GM12878 (cell line): ENCODE data around the gene RAB3B. TPM values are rescaled to one million over a fixed set of nuclear protein-coding genes. Genes with fewer than 3 reads are reported as not detected.

Experiments used
- ATAC-seq: fragments of 200-7000 bp; cut with Tn5 transposase; 3 replicates; pipeline ENCODE4 v1.9.1; 2020; ENCODE audit warnings: mild to moderate bottlenecking, moderate library complexity
- BruUV-seq: library from RNA; stranded (reverse); fragments of 400-500 nt; replicated peaks from 2 replicates; lab custom pipeline; 2021; lab: Mats Ljungman, UMichigan
- CTCF ChIA-PET: fragments of 300-600 bp; sonication (Branson Sonifier 250); formaldehyde crosslinking; extraction: SDS; loops from one replicate; lab custom pipeline; 2021; ENCODE audit warnings: inconsistent platforms; lab: Yijun Ruan, JAX
- POLR2A ChIA-PET: fragments of 350-600 bp; formaldehyde crosslinking; extraction: SDS; loops from one replicate; lab custom pipeline; 2021; ENCODE audit warnings: inconsistent platforms; lab: Charles Lee
- RAD21 ChIA-PET: fragments of 300-600 bp; sonication (Branson Sonifier 250); formaldehyde crosslinking; loops from one replicate; lab custom pipeline; 2023; ENCODE audit warnings: antibody characterized with exemption; ENCODE audit not compliant: unreplicated experiment; lab: Charles Lee
- SMC1A ChIA-PET: fragments of 300-600 bp; sonication (Branson Sonifier 250); formaldehyde crosslinking; loops from one replicate; lab custom pipeline; 2023; ENCODE audit not compliant: unreplicated experiment, uncharacterized antibody; lab: Charles Lee
- DNase-seq: peaks from one replicate; pipeline ENCODE4 v3.0.0-alpha.2; 2011; ENCODE audit warnings: low read depth, low spot score
- FAIRE-seq: peaks from 3 replicates; lab custom pipeline; 2011; peaks lifted over from hg19 to GRCh38; lab: Jason Lieb, UNC
- H2AFZ ChIP-seq: 2 replicates; pipeline ENCODE4 v1.6.0; 2011; ENCODE audit warnings: low read depth, low read length, control low read depth; ENCODE audit not compliant: control insufficient read depth
- H3K27ac ChIP-seq: 2 replicates; pipeline ENCODE4 v1.5.1; 2011; ENCODE audit warnings: control low read depth; ENCODE audit not compliant: control insufficient read depth, insufficient read depth
- H3K27me3 ChIP-seq, 2 experiments: replicated peaks in 1 of 2; 2 replicates each; pipeline versions ENCODE4 v1.6.0 to v1.6.1; 2011; ENCODE audit warnings: low read length in 1 of 2; ENCODE audit not compliant: control insufficient read depth in 2 of 2, insufficient read depth in 2 of 2
- H3K36me3 ChIP-seq, 2 experiments: 2 replicates each; pipeline ENCODE4 v1.5.1; 2011; ENCODE audit warnings: low read length in 1 of 2; ENCODE audit not compliant: control insufficient read depth in 2 of 2, insufficient read depth in 2 of 2
- H3K4me1 ChIP-seq: 2 replicates; pipeline ENCODE4 v1.6.1; 2011; ENCODE audit warnings: mild to moderate bottlenecking, low read length, moderate library complexity, mixed read lengths; ENCODE audit not compliant: control insufficient read depth, insufficient read depth
- H3K4me2 ChIP-seq: 2 replicates; pipeline ENCODE4 v1.6.0; 2011; ENCODE audit warnings: control low read depth; ENCODE audit not compliant: control insufficient read depth, insufficient read depth
- H3K4me3 ChIP-seq: fragments of 200-600 bp; sonication (generic); 2 replicates; pipeline ENCODE4 v1.5.1; 2016
- H3K79me2 ChIP-seq: 2 replicates; pipeline ENCODE4 v1.6.0; 2011; ENCODE audit warnings: low read length; ENCODE audit not compliant: control insufficient read depth, insufficient read depth
- H3K9ac ChIP-seq: 2 replicates; pipeline ENCODE4 v1.8.0; 2011; ENCODE audit warnings: low read length, control low read depth, mixed read lengths; ENCODE audit not compliant: control insufficient read depth, insufficient read depth
- H3K9me3 ChIP-seq: replicated peaks from 3 replicates; pipeline ENCODE4 v1.5.1; 2011; ENCODE audit warnings: mild to moderate bottlenecking, low read length; ENCODE audit not compliant: control insufficient read depth, insufficient read depth
- H4K20me1 ChIP-seq: 2 replicates; pipeline ENCODE4 v1.6.0; 2011; ENCODE audit not compliant: control insufficient read depth, insufficient read depth
- CBX3 ChIP-seq: fragments of 200-600 bp; sonication (generic); IDR thresholded peaks from 2 replicates; pipeline ENCODE4 v1.6.1; 2016; ENCODE audit warnings: low read depth, borderline replicate concordance
- CHD2 ChIP-seq: IDR thresholded peaks from 2 replicates; pipeline ENCODE4 v1.6.1; 2011; ENCODE audit warnings: low read depth, low read length, improper control_type of control experiment, borderline replicate concordance
- EGR1 ChIP-seq, 2 experiments: IDR thresholded peaks; 1 replicate in 1 of 2; 2 replicates in 1 of 2; pipeline ENCODE4 v1.6.1; 2011 to 2012; ENCODE audit warnings: low read depth in 2 of 2, low read length in 2 of 2, borderline replicate concordance in 1 of 2, mild to moderate bottlenecking in 1 of 2, moderate library complexity in 1 of 2
- HDAC6 ChIP-seq: fragments of 200-600 bp; sonication (generic); IDR thresholded peaks from one replicate; pipeline ENCODE4 v1.8.0; 2017; ENCODE audit warnings: antibody characterized with exemption; ENCODE audit not compliant: unreplicated experiment
- MXI1 ChIP-seq: fragments of 150-350 bp; IDR thresholded peaks from 2 replicates; pipeline ENCODE4 v1.6.1; 2011; ENCODE audit warnings: low read depth, mild to moderate bottlenecking, inconsistent platforms, low read length, improper control_type of control experiment
- MYC ChIP-seq: IDR thresholded peaks from 2 replicates; pipeline ENCODE4 v1.6.1; 2011; ENCODE audit warnings: mild to moderate bottlenecking, low read length, moderate library complexity, inconsistent platforms; ENCODE audit not compliant: insufficient read depth, insufficient replicate concordance, insufficient read length, severe bottlenecking
- NBN ChIP-seq: fragments of 450-650 bp; IDR thresholded peaks from 2 replicates; pipeline ENCODE4 v1.6.1; 2016
- PKNOX1 ChIP-seq: fragments of 450-650 bp; IDR thresholded peaks from 2 replicates; pipeline ENCODE4 v1.6.1; 2016; ENCODE audit warnings: mild to moderate bottlenecking
- POLR2A ChIP-seq: IDR thresholded peaks from 2 replicates; pipeline ENCODE4 v1.6.1; 2011; ENCODE audit warnings: low read depth, mild to moderate bottlenecking, low read length
- RELA ChIP-seq: fragments of 450-650 bp; IDR thresholded peaks from 2 replicates; pipeline ENCODE4 v1.8.0; 2014; ENCODE audit warnings: borderline replicate concordance; ENCODE audit not compliant: partially characterized antibody
- REST ChIP-seq: IDR thresholded peaks from 2 replicates; pipeline ENCODE4 v1.6.1; 2012; ENCODE audit warnings: mild to moderate bottlenecking, low read depth, low read length
- RUNX3 ChIP-seq: IDR thresholded peaks from 2 replicates; pipeline ENCODE4 v1.6.1; 2012; ENCODE audit warnings: low read length, inconsistent platforms
- SMAD1 ChIP-seq: fragments of 450-650 bp; IDR thresholded peaks from 2 replicates; pipeline ENCODE4 v1.6.1; 2018; ENCODE audit warnings: mild to moderate bottlenecking, low read depth; ENCODE audit not compliant: partially characterized antibody
- TCF12 ChIP-seq: IDR thresholded peaks from 2 replicates; pipeline ENCODE4 v1.6.1; 2011; ENCODE audit warnings: low read depth, mild to moderate bottlenecking, low read length
- TCF3 ChIP-seq: IDR thresholded peaks from 2 replicates; pipeline ENCODE4 v1.6.1; 2012; ENCODE audit warnings: low read depth, mild to moderate bottlenecking, low read length, borderline replicate concordance; ENCODE audit not compliant: insufficient read depth
- YBX1 ChIP-seq: fragments of 450-650 bp; IDR thresholded peaks from 2 replicates; pipeline ENCODE4 v1.6.1; 2016; ENCODE audit warnings: antibody characterized with exemption
- ZBTB4 ChIP-seq: fragments of 450-650 bp; formaldehyde crosslinking; IDR thresholded peaks from 2 replicates; pipeline ENCODE4 v1.4.0; 2022; ENCODE audit warnings: mild to moderate bottlenecking, moderate library complexity
- WGBS: methylation state at CpG from one replicate; pipeline ENCODE4 v1.1.6; 2016; ENCODE audit warnings: low lambda C conversion rate; ENCODE audit not compliant: insufficient replicate concordance, insufficient coverage; ENCODE audit errors: missing lambda C conversion rate; 5-methylcytosine and 5-hydroxymethylcytosine counted together
- in situ Hi-C: fragments of 300-500 bp; cut with MboI; formaldehyde crosslinking; loops from 9 replicates; pipeline ENCODE4 v1.14.3; 2018; ENCODE audit warnings: mixed read lengths
- intact Hi-C: fragments of 100-400 bp; cut with micrococcal nuclease; formaldehyde crosslinking; loops from one replicate; pipeline ENCODE4 v1.14.2; 2022; ENCODE audit not compliant: unreplicated experiment
- polyA plus RNA-seq, 11 experiments: library from polyadenylated mRNA; depleted of rRNA in 4 of 11; unstranded in 6 of 11; stranded (reverse) in 5 of 11; fragments of >200 nt; fragmentation: Nextera tagmentation in 4 of 11; fragmentation: Illumina TruSeq in 1 of 11; extraction: Ambion mirVana in 4 of 11; extraction: Trizol in 1 of 11; gene quantifications; 1 replicate in 1 of 11; 2 replicates in 10 of 11; pipeline versions ENCODE4 v1.2.1 to v1.2.3, GENCODE V29; 2011 to 2016; ENCODE audit warnings: inconsistent platforms in 2 of 11, missing spikeins in 2 of 11, low read depth in 1 of 11
- total RNA-seq, 4 experiments: library from RNA; depleted of rRNA in 3 of 4; stranded (reverse); fragments of >200 nt in 3 of 4; fragmentation: Illumina TruSeq in 1 of 4; extraction: Trizol in 1 of 4; gene quantifications; 2 replicates each; pipeline versions ENCODE4 v1.2.1 to v1.2.3, GENCODE V29; 2013 to 2021

Gene RAB3B
- total and polyA plus RNA-seq, 10 of the 15 experiments (the other 5 are each of a cell fraction or from before 2014, with no cell fraction given): 0.05 to 0.32 (median 0.24) TPM

GRCh38 chr1:52037909-52038308, 47.4 kb upstream of the RAB3B start:
- CTCF ChIA-PET: interaction anchor here (0.8 to 1.1 kb wide), 2 partner anchors 16 to 18 kb away, joined by 3 read pairs; partner anchors contain the start of gene BTF3L4
- intact Hi-C loops: no loop called here
- no peak overlapping the region for H2AFZ ChIP-seq
- DNase-seq (no peak), ATAC-seq (no peak), FAIRE-seq (no peak)
- POLR2A ChIA-PET: interaction anchor here (0.6 to 0.9 kb wide), 2 partner anchors 9 to 78 kb away, joined by 3 to 4 read pairs; no protein-coding TSS in a partner anchor
- no peak for TF ChIP-seq SMAD1
- TF ChIP-seq CBX3: no peak
- TF ChIP-seq CHD2: no peak
- TF ChIP-seq NBN: no peak
- no peak for TF ChIP-seq PKNOX1
- no peak for TF ChIP-seq TCF3
- no peak for TF ChIP-seq YBX1
- no peak for TF ChIP-seq MXI1
- TF ChIP-seq TCF12: no peak
- no peak for TF ChIP-seq RUNX3
- no peak for TF ChIP-seq HDAC6
- no peak for TF ChIP-seq POLR2A
- no peak for TF ChIP-seq EGR1 (IDR thresholded peaks at IDR 0.05; ENCODE audit: borderline replicate concordance in 1 of 2, low read depth in 2 of 2, low read length in 2 of 2)
- TF ChIP-seq REST: no peak
- no peak for TF ChIP-seq MYC
- TF ChIP-seq ZBTB4 (CRISPR knock-in tag): no peak
- TF ChIP-seq RELA: no peak
- no peak overlapping the region for H3K4me2 ChIP-seq
- no peaks in the 10 kb centered on the region for H4K20me1 ChIP-seq
- H3K27me3 ChIP-seq: no peaks in the 10 kb centered on the region
- in situ Hi-C loops: no loop called here
- H3K79me2 ChIP-seq: peaks cover 10% of the 10 kb centered on the region
- 100% methylated on average over 1 of the region's 1 CpG for WGBS
- RAD21 ChIA-PET: no interaction called here
- H3K27ac ChIP-seq: no peak overlapping the region
- H3K9me3 ChIP-seq: no peaks in the 10 kb centered on the region
- H3K9ac ChIP-seq: no peak overlapping the region
- H3K4me3 ChIP-seq: no peak overlapping the region
- no TSS peak for BruUV-seq
- peaks cover 0 to 17% of the 10 kb centered on the region in 2 experiments; a peak in 3 of 4 replicates for H3K36me3 ChIP-seq
- SMC1A ChIA-PET: no interaction called here
- H3K4me1 ChIP-seq: peaks cover 4% of the 10 kb centered on the region; the same call in 1 of the 2 replicates
